Activated CD4-positive, alpha-beta memory T cell treated with anti-CD3 and anti-CD28 coated beads, Interleukin-2, amount 10 ng/mL, durations not matched to agents 7 days and 5 days (primary cell): ENCODE data around the gene PLSCR4. TPM values are rescaled to one million over a fixed set of nuclear protein-coding genes. Genes with fewer than 3 reads are reported as not detected.
"Not testable (repeated sequence)": the region's sequence is repeated elsewhere in the genome, so short reads cannot be mapped to it uniquely, and the experiment has no call there.

Source experiments
- CTCF ChIA-PET: fragments of 350-600 bp; sonication (Branson Sonifier 250); formaldehyde crosslinking; loops from one replicate; lab custom pipeline; 2021; ENCODE audit warnings: antibody characterized with exemption, inconsistent platforms; lab: Charles Lee
- POLR2A ChIA-PET: fragments of 350-600 bp; sonication (Branson Sonifier 250); formaldehyde crosslinking; loops from one replicate; lab custom pipeline; 2021; ENCODE audit warnings: antibody characterized with exemption; lab: Charles Lee
- DNase-seq: peaks from one replicate; pipeline ENCODE4 v3.0.0-alpha.2; 2020
- H3K27ac Mint-ChIP-seq: one replicate; pipeline ENCODE4 v1.8.0; 2021; ENCODE audit warnings: mild to moderate bottlenecking, mixed read lengths
- H3K27me3 Mint-ChIP-seq: one replicate; pipeline ENCODE4 v1.8.0; 2021; ENCODE audit warnings: mixed read lengths
- H3K36me3 Mint-ChIP-seq: one replicate; pipeline ENCODE4 v1.8.0; 2021; ENCODE audit warnings: low read depth, mixed read lengths
- H3K4me1 Mint-ChIP-seq: one replicate; pipeline ENCODE4 v1.8.0; 2021; ENCODE audit warnings: mixed read lengths
- H3K4me3 Mint-ChIP-seq: one replicate; pipeline ENCODE4 v1.8.0; 2021; ENCODE audit warnings: mild to moderate bottlenecking, mixed read lengths
- H3K9me3 Mint-ChIP-seq: one replicate; pipeline ENCODE4 v1.8.0; 2021; ENCODE audit warnings: mixed read lengths
- total RNA-seq, 2 experiments: library from RNA; stranded (reverse); gene quantifications; one replicate each; pipeline ENCODE4 v1.2.3, GENCODE V29; 2021

PLSCR4 gene
- total RNA-seq, 2 experiments from 2014 or later, result 0.20 TPM; not detected in 1

- Mint-ChIP-seq H3K9me3 (no peaks in the 10 kb centered on the region), H3K4me1 (no peaks in the 10 kb centered on the region), H3K36me3 (no peaks in the 10 kb centered on the region), H3K27me3 (no peaks in the 10 kb centered on the region), H3K4me3 (no peak overlapping the region), H3K27ac (no peak overlapping the region)
- CTCF ChIA-PET, result no interaction called here
- no peak for DNase-seq
- POLR2A ChIA-PET, result no interaction called here
These were observed 17.8 kb upstream of the PLSCR4 start for GRCh38 chr3:146268535-146269219.

GRCh38 chr3:146265720-146266119 is 14.8 kb upstream of the PLSCR4 start:
- no peaks in the 10 kb centered on the region for H3K4me1 Mint-ChIP-seq
- no peak for DNase-seq
- H3K27me3 Mint-ChIP-seq, result peaks cover 5% of the 10 kb centered on the region
- H3K4me3 Mint-ChIP-seq, result no peak overlapping the region
- ChIA-PET POLR2A (no interaction called here), CTCF (no interaction called here)
- no peaks in the 10 kb centered on the region for H3K9me3 Mint-ChIP-seq
- no peak overlapping the region for H3K27ac Mint-ChIP-seq
- no peaks in the 10 kb centered on the region for H3K36me3 Mint-ChIP-seq

GRCh38 chr3:146262371-146263110 is 11.6 kb upstream of the PLSCR4 start:
- CTCF ChIA-PET, result no interaction called here
- DNase-seq, result no peak
- Mint-ChIP-seq H3K4me1 (no peaks in the 10 kb centered on the region), H3K27me3 (peaks cover 5% of the 10 kb centered on the region), H3K4me3 (no peak overlapping the region), H3K9me3 (no peaks in the 10 kb centered on the region), H3K36me3 (no peaks in the 10 kb centered on the region), H3K27ac (no peak overlapping the region)
- POLR2A ChIA-PET, result no interaction called here

GRCh38 chr3:146259880-146260589 is 9.1 kb upstream of the PLSCR4 start:
- CTCF ChIA-PET, result no interaction called here

GRCh38 chr3:146256851-146257486 is 6.1 kb upstream of the PLSCR4 start:
- H3K4me3 Mint-ChIP-seq, result no peak overlapping the region
- H3K27ac Mint-ChIP-seq, result no peak overlapping the region
- no peaks in the 10 kb centered on the region for H3K36me3 Mint-ChIP-seq
- H3K27me3 Mint-ChIP-seq, result peaks cover 5% of the 10 kb centered on the region
- no peaks in the 10 kb centered on the region for H3K4me1 Mint-ChIP-seq
- ChIA-PET CTCF (no interaction called here), POLR2A (no interaction called here)
- H3K9me3 Mint-ChIP-seq, result no peaks in the 10 kb centered on the region
- no peak for DNase-seq

More at GRCh38 chr3:146259880-146260589, 9.1 kb upstream of the PLSCR4 start:
- Mint-ChIP-seq H3K36me3 (no peaks in the 10 kb centered on the region), H3K9me3 (no peaks in the 10 kb centered on the region), H3K4me1 (no peaks in the 10 kb centered on the region), H3K4me3 (no peak overlapping the region), H3K27me3 (peaks cover 5% of the 10 kb centered on the region), H3K27ac (no peak overlapping the region)
- POLR2A ChIA-PET, result no interaction called here
- DNase-seq, result no peak

- H3K4me3 Mint-ChIP-seq, POLR2A ChIA-PET, H3K9me3 Mint-ChIP-seq, CTCF ChIA-PET, DNase-seq, H3K36me3 Mint-ChIP-seq, H3K4me1 Mint-ChIP-seq, H3K27ac Mint-ChIP-seq: not testable (repeated sequence)
- peaks cover 27% of the 10 kb centered on the region for H3K27me3 Mint-ChIP-seq
These were observed 1.5 kb upstream of the PLSCR4 start for GRCh38 chr3:146252445-146252844.

- peaks cover 7% of the 10 kb centered on the region for H3K4me1 Mint-ChIP-seq
- H3K27ac Mint-ChIP-seq, result no peak overlapping the region
- peaks cover 28% of the 10 kb centered on the region for H3K27me3 Mint-ChIP-seq
- ChIA-PET POLR2A (no interaction called here), CTCF (no interaction called here)
- H3K9me3 Mint-ChIP-seq, result no peaks in the 10 kb centered on the region
- no peak overlapping the region for H3K4me3 Mint-ChIP-seq
- H3K36me3 Mint-ChIP-seq, result no peaks in the 10 kb centered on the region
- DNase-seq, result no peak
These were observed 984 bp downstream of the PLSCR4 start for GRCh38 chr3:146249921-146250320.

GRCh38 chr3:146247911-146248310 is 3.0 kb downstream of the PLSCR4 start:
- POLR2A ChIA-PET, result no interaction called here

GRCh38 chr3:146246526-146246925 is 4.4 kb downstream of the PLSCR4 start:
- CTCF ChIA-PET, result no interaction called here
- H3K27ac Mint-ChIP-seq, result no peak overlapping the region
- no peaks in the 10 kb centered on the region for H3K9me3 Mint-ChIP-seq
- no peak for DNase-seq
- H3K4me3 Mint-ChIP-seq, result no peak overlapping the region
- peaks cover 5% of the 10 kb centered on the region for H3K4me1 Mint-ChIP-seq
- H3K36me3 Mint-ChIP-seq, result no peaks in the 10 kb centered on the region
- H3K27me3 Mint-ChIP-seq, result peaks cover 20% of the 10 kb centered on the region
- POLR2A ChIA-PET, result no interaction called here

More at GRCh38 chr3:146247911-146248310, 3.0 kb downstream of the PLSCR4 start:
- H3K9me3 Mint-ChIP-seq, result no peaks in the 10 kb centered on the region
- no peak overlapping the region for H3K27ac Mint-ChIP-seq
- CTCF ChIA-PET, result interaction anchor here (1.5 kb wide), 1 partner anchor 58 kb away, joined by 4 read pairs; no protein-coding TSS in a partner anchor
- peaks cover 26% of the 10 kb centered on the region for H3K27me3 Mint-ChIP-seq
- H3K36me3 Mint-ChIP-seq, result no peaks in the 10 kb centered on the region
- no peak overlapping the region for H3K4me3 Mint-ChIP-seq
- DNase-seq, result no peak
- peaks cover 7% of the 10 kb centered on the region for H3K4me1 Mint-ChIP-seq

- no peak for DNase-seq
- H3K9me3 Mint-ChIP-seq, result no peaks in the 10 kb centered on the region
- CTCF ChIA-PET, result no interaction called here
These were observed 7.3 kb downstream of the PLSCR4 start for GRCh38 chr3:146243559-146243958.

GRCh38 chr3:146241523-146242240 is 9.2 kb downstream of the PLSCR4 start:
- Mint-ChIP-seq H3K36me3 (no peaks in the 10 kb centered on the region), H3K9me3 (peaks cover 3% of the 10 kb centered on the region), H3K27ac (no peak overlapping the region), H3K27me3 (peaks cover 2% of the 10 kb centered on the region), H3K4me1 (no peaks in the 10 kb centered on the region), H3K4me3 (no peak overlapping the region)
- CTCF ChIA-PET, result no interaction called here
- no peak for DNase-seq
- POLR2A ChIA-PET, result no interaction called here

More at GRCh38 chr3:146243559-146243958, 7.3 kb downstream of the PLSCR4 start:
- Mint-ChIP-seq H3K36me3 (no peaks in the 10 kb centered on the region), H3K4me3 (no peak overlapping the region), H3K27ac (no peak overlapping the region), H3K27me3 (peaks cover 8% of the 10 kb centered on the region), H3K4me1 (no peaks in the 10 kb centered on the region)
- POLR2A ChIA-PET, result no interaction called here

- ChIA-PET POLR2A (no interaction called here), CTCF (interaction anchor here (1.1 kb wide), 1 partner anchor 9 kb away, joined by 3 read pairs; no protein-coding TSS in a partner anchor)
- no peaks in the 10 kb centered on the region for H3K27me3 Mint-ChIP-seq
- no peak overlapping the region for H3K27ac Mint-ChIP-seq
- peaks cover 16% of the 10 kb centered on the region for H3K9me3 Mint-ChIP-seq
- no peak for DNase-seq
- no peaks in the 10 kb centered on the region for H3K36me3 Mint-ChIP-seq
- no peaks in the 10 kb centered on the region for H3K4me1 Mint-ChIP-seq
- no peak overlapping the region for H3K4me3 Mint-ChIP-seq
These were observed 17.4 kb downstream of the PLSCR4 start for GRCh38 chr3:146233487-146233886.
